A673 (cell line): Measurements from ENCODE around the gene PLEK2. TPM values are rescaled to one million over a fixed set of nuclear protein-coding genes. Genes with fewer than 3 reads are reported as not detected.
A peak's percentile ranks its signal among the peaks of the same experiment; 100 is the strongest.

Experiments used
- Bru-seq: library from RNA; stranded (reverse); fragments of 400-500 nt; gene quantifications from one replicate; lab custom pipeline; 2021; lab: Mats Ljungman, UMichigan
- BruChase-seq, 2 experiments: library from RNA; stranded (reverse); fragments of 400-500 nt; gene quantifications; one replicate each; lab custom pipeline; 2021; lab: Mats Ljungman, UMichigan
- BruUV-seq: library from RNA; stranded (reverse); fragments of 400-500 nt; replicated peaks from 2 replicates; lab custom pipeline; 2021; lab: Mats Ljungman, UMichigan
- CTCF ChIA-PET: fragments of 300-600 bp; sonication (Branson Sonifier 250); formaldehyde crosslinking; loops from one replicate; lab custom pipeline; 2022; ENCODE audit warnings: antibody characterized with exemption; lab: Charles Lee
- POLR2A ChIA-PET: fragments of 300-600 bp; sonication (Branson Sonifier 250); formaldehyde crosslinking; loops from one replicate; lab custom pipeline; 2022; ENCODE audit warnings: antibody characterized with exemption; ENCODE audit not compliant: low non-redundant PET; lab: Charles Lee
- DNase-seq: peaks from one replicate; pipeline ENCODE4 v3.0.0-alpha.2; 2015; ENCODE audit warnings: low spot score
- H3K27ac ChIP-seq: fragments of 200-600 bp; sonication (generic); 2 replicates; pipeline ENCODE4 v1.5.1; 2016; ENCODE audit warnings: mixed run types, low read depth, mild to moderate bottlenecking, mixed read lengths, antibody characterized with exemption, low read length; ENCODE audit not compliant: poor library complexity, severe bottlenecking
- H3K27me3 ChIP-seq: fragments of 200-600 bp; sonication (generic); replicated peaks from 2 replicates; pipeline ENCODE4 v1.6.1; 2017; ENCODE audit warnings: mixed run types, low read depth, mild to moderate bottlenecking, mixed read lengths, antibody characterized with exemption, low read length; ENCODE audit not compliant: insufficient read depth, poor library complexity
- H3K36me3 ChIP-seq: fragments of 200-600 bp; sonication (generic); 2 replicates; pipeline ENCODE4 v1.6.1; 2016; ENCODE audit warnings: mixed run types, mild to moderate bottlenecking, mixed read lengths, antibody characterized with exemption, low read length; ENCODE audit not compliant: insufficient read depth, poor library complexity, severe bottlenecking
- H3K4me1 ChIP-seq: fragments of 200-600 bp; sonication (generic); 2 replicates; pipeline ENCODE4 v1.6.1; 2017; ENCODE audit warnings: mixed run types, mild to moderate bottlenecking, mixed read lengths, antibody characterized with exemption, low read length; ENCODE audit not compliant: insufficient read depth, poor library complexity, severe bottlenecking
- H3K4me3 ChIP-seq: fragments of 200-600 bp; sonication (generic); 2 replicates; pipeline ENCODE4 v1.5.1; 2016; ENCODE audit warnings: low read depth, mixed run types, mild to moderate bottlenecking, mixed read lengths, low read length; ENCODE audit not compliant: poor library complexity, severe bottlenecking
- H3K9me3 ChIP-seq: fragments of 200-600 bp; sonication (generic); 2 replicates; pipeline ENCODE4 v1.6.1; 2016; ENCODE audit warnings: mixed run types, low read depth, mild to moderate bottlenecking, mixed read lengths, antibody characterized with exemption, low read length; ENCODE audit not compliant: poor library complexity, severe bottlenecking
- EZH2 ChIP-seq: fragments of 200-600 bp; sonication (generic); IDR thresholded peaks from 2 replicates; pipeline ENCODE4 v1.6.1; 2017; ENCODE audit warnings: borderline replicate concordance, low read depth, mild to moderate bottlenecking, mixed read lengths, antibody characterized with exemption, low read length; ENCODE audit not compliant: poor library complexity, severe bottlenecking
- intact Hi-C: fragments of 100-400 bp; cut with micrococcal nuclease; formaldehyde crosslinking; loops from one replicate; pipeline ENCODE4 v1.10.0; 2022; ENCODE audit not compliant: unreplicated experiment
- long read RNA-seq: library from polyadenylated mRNA; stranded (forward); transcript quantifications from one replicate; pipeline ENCODE4 v2.0.0, GENCODE V29; 2022
- total RNA-seq: library from RNA; stranded (reverse); gene quantifications from 2 replicates; pipeline ENCODE4 v1.2.3, GENCODE V29; 2021
- TF ChIP-seq, protein P1 (sequence below): fragments of 300-800, 200-600 bp; sonication (generic); conservative IDR thresholded peaks from 2 replicates; pipeline ENCODE4 v1.5.1; 2017; ENCODE audit warnings: low read depth, mild to moderate bottlenecking, antibody characterized with exemption, low read length, moderate library complexity, mixed read lengths

The PLEK2 gene, protein sequence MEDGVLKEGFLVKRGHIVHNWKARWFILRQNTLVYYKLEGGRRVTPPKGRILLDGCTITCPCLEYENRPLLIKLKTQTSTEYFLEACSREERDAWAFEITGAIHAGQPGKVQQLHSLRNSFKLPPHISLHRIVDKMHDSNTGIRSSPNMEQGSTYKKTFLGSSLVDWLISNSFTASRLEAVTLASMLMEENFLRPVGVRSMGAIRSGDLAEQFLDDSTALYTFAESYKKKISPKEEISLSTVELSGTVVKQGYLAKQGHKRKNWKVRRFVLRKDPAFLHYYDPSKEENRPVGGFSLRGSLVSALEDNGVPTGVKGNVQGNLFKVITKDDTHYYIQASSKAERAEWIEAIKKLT
- 3.7 and 6.8 TPM in 2 replicates for total RNA-seq
- percentile 41 among the genes with signal in this experiment for Bru-seq, nascent RNA
- BruChase-seq, experiment 1, labeled RNA remaining after a 2-hour chase: percentile 30 among the genes with signal in this experiment
- BruChase-seq, experiment 2, labeled RNA remaining after a 6-hour chase: percentile 42 among the genes with signal in this experiment
- long read RNA-seq, transcript PLEK2-201 (9 exons, 1,549 nt): major isoform, 9 of 20 reads
- long read RNA-seq, partial matches to known transcripts: 0 of 20 reads
- long read RNA-seq, other reads (novel, unspliced or antisense): 11 of 20 reads

DNA sequence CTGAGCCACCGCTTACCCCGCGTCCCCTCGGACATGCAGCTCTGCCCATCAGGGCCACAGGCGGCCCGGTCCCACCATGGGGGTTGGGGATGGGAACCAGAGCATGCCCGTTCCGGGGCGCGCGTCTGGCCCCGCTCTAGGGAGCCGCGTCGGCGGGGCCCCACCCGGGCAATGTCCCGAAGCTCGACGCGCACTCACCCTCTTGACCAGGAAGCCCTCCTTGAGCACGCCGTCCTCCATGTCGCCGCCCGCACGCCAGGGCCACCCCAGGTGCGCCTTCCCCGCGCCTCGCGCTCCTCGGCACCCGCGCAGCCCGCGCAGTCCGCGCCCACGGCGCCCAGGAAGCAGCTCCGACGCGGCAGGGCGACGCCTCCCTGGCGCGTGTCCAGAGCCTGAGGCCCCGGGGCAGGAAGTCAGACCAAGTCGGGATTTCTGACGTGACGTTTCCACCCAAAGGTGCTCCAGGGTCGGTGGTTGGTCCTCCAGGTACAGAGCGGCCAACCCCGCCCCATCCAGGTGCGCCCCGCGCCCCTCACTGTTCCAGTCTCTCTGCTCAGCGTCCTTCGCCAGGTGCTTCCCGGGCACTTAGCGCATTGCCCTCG lies at the start of gene PLEK2:
Gene PLEK2, minus strand, starts transcription at position 346 of the 602 bp plus-strand sequence. Its CDS starts 106 bp downstream, at position 240.
- intact Hi-C loops: no loop called here
- H3K4me3 ChIP-seq: peak within 1 kb of the TSS; percentile 40
- H3K9me3 ChIP-seq: no peaks in the 10 kb centered on the region
- H3K27me3 ChIP-seq: no peaks in the 10 kb centered on the region
- no peak for TF ChIP-seq EZH2
- TF ChIP-seq, protein P1, sequence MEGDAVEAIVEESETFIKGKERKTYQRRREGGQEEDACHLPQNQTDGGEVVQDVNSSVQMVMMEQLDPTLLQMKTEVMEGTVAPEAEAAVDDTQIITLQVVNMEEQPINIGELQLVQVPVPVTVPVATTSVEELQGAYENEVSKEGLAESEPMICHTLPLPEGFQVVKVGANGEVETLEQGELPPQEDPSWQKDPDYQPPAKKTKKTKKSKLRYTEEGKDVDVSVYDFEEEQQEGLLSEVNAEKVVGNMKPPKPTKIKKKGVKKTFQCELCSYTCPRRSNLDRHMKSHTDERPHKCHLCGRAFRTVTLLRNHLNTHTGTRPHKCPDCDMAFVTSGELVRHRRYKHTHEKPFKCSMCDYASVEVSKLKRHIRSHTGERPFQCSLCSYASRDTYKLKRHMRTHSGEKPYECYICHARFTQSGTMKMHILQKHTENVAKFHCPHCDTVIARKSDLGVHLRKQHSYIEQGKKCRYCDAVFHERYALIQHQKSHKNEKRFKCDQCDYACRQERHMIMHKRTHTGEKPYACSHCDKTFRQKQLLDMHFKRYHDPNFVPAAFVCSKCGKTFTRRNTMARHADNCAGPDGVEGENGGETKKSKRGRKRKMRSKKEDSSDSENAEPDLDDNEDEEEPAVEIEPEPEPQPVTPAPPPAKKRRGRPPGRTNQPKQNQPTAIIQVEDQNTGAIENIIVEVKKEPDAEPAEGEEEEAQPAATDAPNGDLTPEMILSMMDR: no peak
- BruUV-seq: no TSS peak
- no peaks in the 10 kb centered on the region for H3K36me3 ChIP-seq
- POLR2A ChIA-PET: no interaction called here
- no peaks in the 10 kb centered on the region for H3K4me1 ChIP-seq
- no peak within 1 kb of the TSS for H3K27ac ChIP-seq
- CTCF ChIA-PET: no interaction called here
- peak; percentile 44 for DNase-seq

DNA sequence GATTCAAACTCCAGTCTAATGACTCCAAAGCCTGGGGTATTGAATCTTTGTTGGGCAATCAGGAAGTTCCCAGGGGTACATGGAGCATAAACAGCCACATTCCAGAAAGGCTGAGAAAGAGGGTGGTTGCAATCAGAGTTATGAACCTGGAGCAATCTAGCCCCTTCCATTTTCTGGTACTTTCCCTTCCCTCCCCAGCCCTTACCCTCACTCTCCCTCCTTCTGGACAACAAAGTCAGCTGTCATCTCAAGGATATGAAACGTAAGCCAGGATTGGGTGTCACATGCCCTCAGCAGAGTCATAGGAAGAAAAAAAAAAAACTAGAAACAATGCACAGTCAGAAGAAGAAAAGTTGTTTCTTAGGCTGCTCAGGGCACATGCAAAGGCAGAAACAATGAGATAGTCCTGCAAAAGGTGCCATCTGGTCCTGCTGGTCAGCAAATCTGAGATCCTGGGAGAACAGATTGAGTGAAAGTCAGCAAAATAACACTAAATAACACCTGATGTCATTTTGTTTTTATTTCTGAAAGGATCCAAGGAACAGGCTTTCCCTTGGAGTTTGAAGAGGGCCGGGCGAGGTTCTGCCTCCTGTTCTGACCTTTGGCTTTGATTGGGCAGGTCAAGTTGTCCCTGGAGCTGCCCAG lies 49.5 kb upstream of the PLEK2 start:
- no peak for DNase-seq
- no peaks in the 10 kb centered on the region for H3K9me3 ChIP-seq
- H3K27me3 ChIP-seq: no peaks in the 10 kb centered on the region
- no peaks in the 10 kb centered on the region for H3K4me1 ChIP-seq
- POLR2A ChIA-PET: no interaction called here
- no peaks in the 10 kb centered on the region for H3K36me3 ChIP-seq
- no TSS peak for BruUV-seq
- TF ChIP-seq, protein P1: no peak
- TF ChIP-seq EZH2: no peak
- H3K4me3 ChIP-seq: no peak overlapping the region
- H3K27ac ChIP-seq: no peak overlapping the region
- intact Hi-C loops: no loop called here
- CTCF ChIA-PET: interaction anchor here (0.7 kb wide), 1 partner anchor 9 kb away, joined by 3 read pairs; no protein-coding TSS in a partner anchor

DNA sequence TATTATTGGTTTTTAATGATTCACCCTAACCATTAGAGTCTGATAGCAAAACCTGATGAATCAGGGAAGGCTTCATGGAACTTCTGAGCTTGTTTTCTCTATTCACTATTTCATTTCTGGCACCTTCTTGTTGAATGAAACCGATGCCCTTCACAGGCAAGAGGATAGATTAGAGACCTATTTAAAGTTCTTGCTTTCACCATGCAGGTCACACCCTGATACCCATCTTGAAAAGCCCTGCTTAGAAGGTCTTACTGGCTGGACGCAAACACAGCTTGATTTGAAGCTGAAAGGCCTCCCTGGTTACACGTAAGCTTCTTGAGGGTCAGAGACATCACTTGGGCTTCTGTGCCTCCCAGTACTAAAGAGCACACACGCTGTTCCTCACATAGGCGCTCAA lies 47.4 kb upstream of the PLEK2 start:
- Histone ChIP-seq H3K4me1 (no peaks in the 10 kb centered on the region), H3K4me3 (no peak overlapping the region), H3K27me3 (no peaks in the 10 kb centered on the region), H3K9me3 (no peaks in the 10 kb centered on the region), H3K27ac (no peak overlapping the region), H3K36me3 (no peaks in the 10 kb centered on the region)
- CTCF ChIA-PET: no interaction called here
- no TSS peak for BruUV-seq
- intact Hi-C loops: no loop called here
- POLR2A ChIA-PET: no interaction called here
- TF ChIP-seq, protein P1: no peak
- no peak for TF ChIP-seq EZH2
- no peak for DNase-seq
